ENCODE data around the gene LHFPL6.
"Not testable (repeated sequence)": the region's sequence is repeated elsewhere in the genome, so short reads cannot be mapped to it uniquely, and the experiment has no call there.

The LHFPL6 gene

GRCh38 chr13:39369161-39369890 is 233.7 kb downstream of the LHFPL6 start:
- H3K9me3 Mint-ChIP-seq = peaks cover 0 to 1% of the 10 kb centered on the region in 2 donors
- no peak for ATAC-seq (replicated peaks)
- no peak overlapping the region for H3K27ac Mint-ChIP-seq

GRCh38 chr13:39365879-39366278 is 237.1 kb downstream of the LHFPL6 start:
- Mint-ChIP-seq H3K4me1 (no peaks in the 10 kb centered on the region), H3K27ac (no peak overlapping the region), H3K27me3 (peaks cover 3 to 6% of the 10 kb centered on the region in 2 donors), H3K36me3 (no peaks in the 10 kb centered on the region), H3K9me3 (no peaks in the 10 kb centered on the region), H3K4me3 (no peak overlapping the region)
- no peak for DNase-seq
- ATAC-seq (replicated peaks) = no peak

More at GRCh38 chr13:39369161-39369890, 233.7 kb downstream of the LHFPL6 start:
- no peak overlapping the region for H3K4me3 Mint-ChIP-seq
- H3K4me1 Mint-ChIP-seq = no peaks in the 10 kb centered on the region
- peaks cover 3 to 6% of the 10 kb centered on the region in 2 donors for H3K27me3 Mint-ChIP-seq
- no peaks in the 10 kb centered on the region for H3K36me3 Mint-ChIP-seq
- DNase-seq = no peak

GRCh38 chr13:39364947-39365468 is 238.0 kb downstream of the LHFPL6 start:
- Mint-ChIP-seq H3K4me3 (no peak overlapping the region), H3K4me1 (no peaks in the 10 kb centered on the region), H3K27me3 (peaks cover 3 to 6% of the 10 kb centered on the region in 2 donors), H3K9me3 (no peaks in the 10 kb centered on the region), H3K36me3 (no peaks in the 10 kb centered on the region), H3K27ac (no peak overlapping the region)
- ATAC-seq (replicated peaks) = no peak
- DNase-seq = no peak

- H3K4me1 Mint-ChIP-seq = no peaks in the 10 kb centered on the region
- H3K27me3 Mint-ChIP-seq = peaks cover 3 to 6% of the 10 kb centered on the region in 2 donors
- H3K9me3 Mint-ChIP-seq = peaks cover 0 to 3% of the 10 kb centered on the region in 2 donors
- H3K4me3 Mint-ChIP-seq = no peak overlapping the region
- ATAC-seq (replicated peaks) (no peak), DNase-seq (no peak)
- no peak overlapping the region for H3K27ac Mint-ChIP-seq
- H3K36me3 Mint-ChIP-seq = no peaks in the 10 kb centered on the region
These were observed 239.6 kb downstream of the LHFPL6 start for GRCh38 chr13:39363382-39363772.

- no peaks in the 10 kb centered on the region for H3K4me1 Mint-ChIP-seq
- ATAC-seq (replicated peaks) = no peak
- DNase-seq = no peak
These were observed 240.2 kb downstream of the LHFPL6 start for GRCh38 chr13:39362652-39363381.

GRCh38 chr13:39353988-39354387 is 249.0 kb downstream of the LHFPL6 start:
- H3K27me3 Mint-ChIP-seq = peaks cover 0 to 11% of the 10 kb centered on the region in 2 donors
- no peaks in the 10 kb centered on the region for H3K4me1 Mint-ChIP-seq
- no peak overlapping the region for H3K4me3 Mint-ChIP-seq
- DNase-seq (no peak), ATAC-seq (replicated peaks) (no peak)
- no peaks in the 10 kb centered on the region for H3K36me3 Mint-ChIP-seq
- H3K27ac Mint-ChIP-seq = no peak overlapping the region
- peaks cover 0 to 9% of the 10 kb centered on the region in 2 donors for H3K9me3 Mint-ChIP-seq

More at GRCh38 chr13:39362652-39363381, 240.2 kb downstream of the LHFPL6 start:
- peaks cover 0 to 6% of the 10 kb centered on the region in 2 donors for H3K9me3 Mint-ChIP-seq
- no peaks in the 10 kb centered on the region for H3K36me3 Mint-ChIP-seq
- no peak overlapping the region for H3K27ac Mint-ChIP-seq
- H3K4me3 Mint-ChIP-seq = no peak overlapping the region
- H3K27me3 Mint-ChIP-seq = peaks cover 3 to 6% of the 10 kb centered on the region in 2 donors

GRCh38 chr13:39350461-39350881 is 252.5 kb downstream of the LHFPL6 start:
- Mint-ChIP-seq H3K4me1 (no peaks in the 10 kb centered on the region), H3K36me3 (no peaks in the 10 kb centered on the region), H3K9me3 (no peaks in the 10 kb centered on the region), H3K27ac (no peak overlapping the region), H3K4me3 (no peak overlapping the region), H3K27me3 (peaks cover 5 to 11% of the 10 kb centered on the region in 2 donors)
- ATAC-seq (replicated peaks) = no peak
- DNase-seq = no peak

GRCh38 chr13:39349391-39349960 is 253.5 kb downstream of the LHFPL6 start:
- no peak overlapping the region for H3K4me3 Mint-ChIP-seq
- DNase-seq = no peak

GRCh38 chr13:39347926-39348901 is 254.8 kb downstream of the LHFPL6 start:
- Mint-ChIP-seq H3K4me3 (no peak overlapping the region), H3K9me3 (no peaks in the 10 kb centered on the region), H3K36me3 (no peaks in the 10 kb centered on the region), H3K27ac (no peak overlapping the region), H3K27me3 (peaks cover 5 to 6% of the 10 kb centered on the region in 2 donors), H3K4me1 (no peaks in the 10 kb centered on the region)
- ATAC-seq (replicated peaks) (peak in 1 of 2 donors; percentile 14), DNase-seq (no peak)

More at GRCh38 chr13:39349391-39349960, 253.5 kb downstream of the LHFPL6 start:
- ATAC-seq (replicated peaks) = no peak
- Mint-ChIP-seq H3K36me3 (no peaks in the 10 kb centered on the region), H3K9me3 (no peaks in the 10 kb centered on the region), H3K27me3 (peaks cover 5 to 7% of the 10 kb centered on the region in 2 donors), H3K27ac (no peak overlapping the region), H3K4me1 (no peaks in the 10 kb centered on the region)

GRCh38 chr13:39345982-39346381 is 257.0 kb downstream of the LHFPL6 start:
- Mint-ChIP-seq H3K9me3 (no peaks in the 10 kb centered on the region), H3K36me3 (no peaks in the 10 kb centered on the region), H3K4me3 (no peak overlapping the region), H3K4me1 (no peaks in the 10 kb centered on the region), H3K27ac (no peak overlapping the region), H3K27me3 (peaks cover 5 to 6% of the 10 kb centered on the region in 2 donors)
- no peak for DNase-seq
- ATAC-seq (replicated peaks) = no peak

GRCh38 chr13:39341251-39341650 is 261.7 kb downstream of the LHFPL6 start:
- H3K4me3 Mint-ChIP-seq = no peak overlapping the region

GRCh38 chr13:39338114-39338513 is 264.9 kb downstream of the LHFPL6 start:
- H3K27me3 Mint-ChIP-seq; H3K9me3 Mint-ChIP-seq; DNase-seq; H3K4me1 Mint-ChIP-seq; H3K27ac Mint-ChIP-seq; ATAC-seq (replicated peaks); H3K4me3 Mint-ChIP-seq; H3K36me3 Mint-ChIP-seq: not testable (repeated sequence)

More at GRCh38 chr13:39341251-39341650, 261.7 kb downstream of the LHFPL6 start:
- Mint-ChIP-seq H3K9me3 (no peaks in the 10 kb centered on the region), H3K4me1 (no peaks in the 10 kb centered on the region), H3K27ac (no peak overlapping the region), H3K27me3 (no peaks in the 10 kb centered on the region), H3K36me3 (no peaks in the 10 kb centered on the region)
- DNase-seq (no peak), ATAC-seq (replicated peaks) (no peak)

- Mint-ChIP-seq H3K27ac (no peak overlapping the region), H3K36me3 (no peaks in the 10 kb centered on the region), H3K4me3 (no peak overlapping the region), H3K4me1 (no peaks in the 10 kb centered on the region), H3K27me3 (no peaks in the 10 kb centered on the region), H3K9me3 (peaks cover 7 to 9% of the 10 kb centered on the region in 2 donors)
- ATAC-seq (replicated peaks) (no peak), DNase-seq (no peak)
These were observed 266.1 kb downstream of the LHFPL6 start for GRCh38 chr13:39336937-39337336.

Measured in stimulated activated naive B cell treated with anti-CD40 and anti-IgM and Interleukin-4, amounts not matched to agents 10 μg/mL and 1 μg/mL and 100 μg/mL, for 72 hours (primary cell).